Activated CD8-positive, alpha-beta T cell treated with anti-CD3 and anti-CD28 coated beads, Interleukin-2, amount 10 ng/mL, durations not matched to agents 7 days and 5 days (primary cell): ENCODE data around the gene MTM1. TPM values are rescaled to one million over a fixed set of nuclear protein-coding genes. Genes with fewer than 3 reads are reported as not detected.
A peak's percentile ranks its signal among the peaks of the same experiment; 100 is the strongest.

Experiments
- ATAC-seq: fragments of 150-1000 bp; cut with Tn5 transposase; one replicate; pipeline ENCODE4 v1.10.0; 2021; ENCODE audit warnings: moderate library complexity
- CTCF ChIA-PET: fragments of 350-600 bp; sonication (Branson Sonifier 250); formaldehyde crosslinking; loops from one replicate; lab custom pipeline; 2021; ENCODE audit warnings: antibody characterized with exemption; lab: Charles Lee
- POLR2A ChIA-PET: fragments of 350-600 bp; sonication (Branson Sonifier 250); formaldehyde crosslinking; loops from one replicate; lab custom pipeline; 2021; ENCODE audit warnings: antibody characterized with exemption; lab: Charles Lee
- DNase-seq: peaks from one replicate; pipeline ENCODE4 v3.0.0-alpha.2; 2020
- H3K27ac Mint-ChIP-seq: one replicate; pipeline ENCODE4 v1.8.0; 2021; ENCODE audit warnings: mild to moderate bottlenecking, mixed read lengths
- H3K27me3 Mint-ChIP-seq: one replicate; pipeline ENCODE4 v1.8.0; 2021; ENCODE audit warnings: low read depth, mixed read lengths
- H3K36me3 Mint-ChIP-seq: one replicate; pipeline ENCODE4 v1.8.0; 2021; ENCODE audit warnings: low read depth, mixed read lengths
- H3K4me1 Mint-ChIP-seq: one replicate; pipeline ENCODE4 v1.8.0; 2021; ENCODE audit warnings: low read depth, mixed read lengths
- H3K4me3 Mint-ChIP-seq: one replicate; pipeline ENCODE4 v1.8.0; 2021; ENCODE audit warnings: mild to moderate bottlenecking, mixed read lengths
- H3K9me3 Mint-ChIP-seq: one replicate; pipeline ENCODE4 v1.8.0; 2022; ENCODE audit warnings: mixed read lengths; ENCODE audit not compliant: insufficient read depth
- total RNA-seq, 2 experiments: library from RNA; stranded (reverse); gene quantifications; one replicate each; pipeline ENCODE4 v1.2.3, GENCODE V29; 2021

The MTM1 gene
- total RNA-seq, 2 experiments from 2014 or later: 28.7 to 34.8 TPM

DNA sequence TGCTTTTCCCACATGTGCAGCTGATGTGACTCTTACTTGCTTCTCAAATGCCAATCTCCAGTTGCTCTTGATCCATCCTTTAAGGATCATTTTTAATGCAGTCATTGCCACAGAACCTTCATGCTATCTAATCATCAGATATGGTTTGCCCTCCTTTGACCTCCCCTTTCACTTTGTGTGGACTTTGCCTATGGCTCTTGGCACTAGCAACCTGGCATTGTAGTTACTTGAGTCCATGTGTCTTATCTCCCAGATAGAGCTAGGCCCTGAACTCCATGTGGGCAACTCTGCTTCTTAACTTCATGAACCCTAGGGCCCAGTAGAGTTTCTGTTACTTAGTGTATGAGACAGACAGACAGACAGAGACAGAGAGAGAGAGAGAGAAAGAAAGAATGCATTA lies 41.6 kb downstream of the MTM1 start:
- Mint-ChIP-seq H3K27ac (no peak overlapping the region), H3K4me1 (peaks cover 3% of the 10 kb centered on the region), H3K27me3 (no peaks in the 10 kb centered on the region), H3K4me3 (no peak overlapping the region), H3K9me3 (no peaks in the 10 kb centered on the region), H3K36me3 (peaks cover 36% of the 10 kb centered on the region)
- DNase-seq: no peak
- ATAC-seq: no peak
- ChIA-PET CTCF (no interaction called here), POLR2A (no interaction called here)

DNA sequence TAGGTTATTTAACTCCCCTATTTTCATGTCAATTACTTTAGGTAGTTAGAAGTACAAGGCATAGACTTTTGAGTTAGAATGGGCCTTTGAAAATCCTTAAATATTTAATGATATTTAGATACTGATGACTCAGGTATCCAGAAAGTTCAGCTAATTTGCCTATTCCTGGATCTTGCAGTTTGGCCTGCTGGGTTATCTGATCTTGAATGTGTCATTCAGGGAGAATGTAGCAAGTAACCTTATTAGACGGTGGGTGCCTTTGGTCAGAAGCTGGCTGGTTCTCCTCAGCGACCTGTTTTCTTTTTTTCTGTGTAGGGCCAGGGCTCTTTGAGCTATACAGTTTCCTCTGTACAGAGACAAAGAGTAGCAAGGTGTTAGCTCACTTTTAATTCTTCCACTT lies 42.0 kb downstream of the MTM1 start:
- Mint-ChIP-seq H3K4me3 (no peak overlapping the region), H3K36me3 (peaks cover 40% of the 10 kb centered on the region), H3K27ac (no peak overlapping the region), H3K9me3 (no peaks in the 10 kb centered on the region), H3K27me3 (no peaks in the 10 kb centered on the region), H3K4me1 (peaks cover 3% of the 10 kb centered on the region)
- ChIA-PET CTCF (no interaction called here), POLR2A (no interaction called here)
- no peak for DNase-seq
- no peak for ATAC-seq

DNA sequence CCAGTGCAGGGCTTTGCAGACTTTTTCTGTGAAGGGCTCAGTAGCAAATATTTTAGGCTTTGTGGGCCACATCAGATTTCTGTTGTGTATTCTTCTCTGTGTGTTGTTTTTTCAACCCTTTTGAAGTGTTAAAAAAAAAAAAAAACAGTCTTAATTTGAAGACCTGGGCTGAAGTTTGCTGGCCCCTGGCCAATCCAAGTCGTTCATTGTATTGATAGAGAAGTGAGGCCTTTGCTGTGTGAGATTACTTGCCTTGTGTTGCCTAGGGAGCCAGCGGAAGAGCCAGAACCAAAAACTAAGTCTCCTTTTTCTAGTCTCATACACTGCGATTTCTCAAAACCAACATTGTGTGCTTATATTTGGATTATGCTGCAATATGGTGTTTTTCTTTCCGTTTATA lies 46.9 kb downstream of the MTM1 start:
- POLR2A ChIA-PET: no interaction called here
- no peak overlapping the region for H3K4me3 Mint-ChIP-seq
- DNase-seq (no peak), ATAC-seq (no peak)
- H3K36me3 Mint-ChIP-seq: peaks cover 43% of the 10 kb centered on the region
- H3K9me3 Mint-ChIP-seq: no peaks in the 10 kb centered on the region
- H3K27ac Mint-ChIP-seq: no peak overlapping the region
- CTCF ChIA-PET: no interaction called here
- H3K4me1 Mint-ChIP-seq: no peaks in the 10 kb centered on the region
- no peaks in the 10 kb centered on the region for H3K27me3 Mint-ChIP-seq

DNA sequence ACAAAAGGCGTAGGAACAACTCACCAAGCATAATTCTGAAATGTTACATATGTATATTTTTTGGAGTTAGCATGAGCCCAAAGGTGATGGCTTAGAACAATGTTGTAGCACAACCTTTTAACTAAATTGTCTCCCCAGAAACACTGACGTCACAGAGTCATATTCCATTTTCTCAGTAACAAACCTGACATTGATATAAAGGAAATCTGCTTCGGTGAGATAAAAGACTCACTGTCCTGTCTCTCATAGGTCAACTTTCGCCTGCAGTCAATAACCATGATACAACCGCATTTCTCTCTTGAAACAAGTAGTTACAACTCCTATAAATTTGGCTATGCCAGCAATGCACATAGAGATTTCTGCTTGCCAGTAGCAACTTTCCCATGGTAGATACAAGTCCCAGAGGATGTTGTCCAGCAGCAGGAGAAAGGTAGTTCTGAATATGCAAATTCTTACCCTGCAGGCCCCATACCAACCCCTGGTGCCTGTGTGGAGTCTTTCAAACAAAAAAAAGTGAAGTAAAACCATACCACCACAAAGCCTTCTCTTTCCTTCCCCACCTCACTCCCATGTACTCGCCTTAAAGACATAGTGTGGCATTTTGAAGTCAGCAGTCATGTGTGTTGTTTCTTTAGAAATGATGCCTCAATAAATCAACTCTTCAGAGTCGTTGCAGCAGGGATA lies 47.9 kb downstream of the MTM1 start:
- Mint-ChIP-seq H3K4me1 (no peaks in the 10 kb centered on the region), H3K4me3 (no peak overlapping the region), H3K27me3 (no peaks in the 10 kb centered on the region), H3K9me3 (no peaks in the 10 kb centered on the region), H3K36me3 (peaks cover 49% of the 10 kb centered on the region), H3K27ac (no peak overlapping the region)
- POLR2A ChIA-PET: no interaction called here
- no peak for DNase-seq
- CTCF ChIA-PET: no interaction called here
- ATAC-seq: no peak

DNA sequence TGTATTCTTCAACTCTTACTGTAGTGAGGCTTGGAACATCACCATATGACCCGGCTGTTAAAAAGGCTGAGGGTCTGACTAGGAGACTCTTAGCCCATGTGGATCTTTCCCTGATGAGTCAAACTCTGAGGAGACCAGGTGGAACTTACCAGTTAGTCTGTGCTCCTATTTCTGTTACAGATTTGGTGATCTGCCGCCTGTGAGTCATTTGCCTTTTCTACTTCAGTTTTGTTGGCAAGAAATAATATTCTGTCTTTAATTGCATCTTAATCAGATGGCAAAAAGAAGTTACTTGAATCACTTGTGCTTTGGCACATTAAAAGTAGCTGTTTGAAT lies 48.4 kb downstream of the MTM1 start:
- ATAC-seq (no peak), DNase-seq (no peak)
- ChIA-PET POLR2A (no interaction called here), CTCF (no interaction called here)
- no peaks in the 10 kb centered on the region for H3K4me1 Mint-ChIP-seq
- no peak overlapping the region for H3K4me3 Mint-ChIP-seq
- H3K27me3 Mint-ChIP-seq: no peaks in the 10 kb centered on the region
- H3K9me3 Mint-ChIP-seq: no peaks in the 10 kb centered on the region
- no peak overlapping the region for H3K27ac Mint-ChIP-seq
- H3K36me3 Mint-ChIP-seq: peaks cover 54% of the 10 kb centered on the region

DNA sequence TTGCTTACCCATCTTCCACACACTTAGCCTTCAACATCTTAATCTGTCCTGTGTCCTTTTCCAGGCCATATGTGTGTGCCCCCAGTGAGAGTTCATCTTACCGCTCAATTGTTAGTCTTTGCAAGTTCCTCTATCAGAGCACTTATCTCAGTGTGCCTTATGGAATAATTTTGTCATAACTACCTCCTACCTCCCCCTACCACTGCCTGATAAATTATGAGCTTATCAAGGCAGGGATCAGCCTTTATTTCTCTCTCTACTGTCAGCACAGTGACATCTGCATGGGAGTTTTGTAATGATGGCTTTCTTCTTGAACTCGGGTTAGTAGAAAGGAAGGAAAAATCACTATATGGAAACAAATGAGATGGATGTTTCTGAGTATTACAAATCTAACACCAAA lies 53.2 kb downstream of the MTM1 start:
- ATAC-seq: no peak
- H3K27me3 Mint-ChIP-seq: no peaks in the 10 kb centered on the region
- peaks cover 11% of the 10 kb centered on the region for H3K4me1 Mint-ChIP-seq
- no peak overlapping the region for H3K27ac Mint-ChIP-seq
- H3K36me3 Mint-ChIP-seq: peaks cover 52% of the 10 kb centered on the region
- H3K4me3 Mint-ChIP-seq: no peak overlapping the region
- CTCF ChIA-PET: interaction anchor here (1.5 kb wide), 1 partner anchor 77 kb away, joined by 3 read pairs; no protein-coding TSS in a partner anchor
- DNase-seq: no peak
- POLR2A ChIA-PET: no interaction called here
- H3K9me3 Mint-ChIP-seq: no peaks in the 10 kb centered on the region

DNA sequence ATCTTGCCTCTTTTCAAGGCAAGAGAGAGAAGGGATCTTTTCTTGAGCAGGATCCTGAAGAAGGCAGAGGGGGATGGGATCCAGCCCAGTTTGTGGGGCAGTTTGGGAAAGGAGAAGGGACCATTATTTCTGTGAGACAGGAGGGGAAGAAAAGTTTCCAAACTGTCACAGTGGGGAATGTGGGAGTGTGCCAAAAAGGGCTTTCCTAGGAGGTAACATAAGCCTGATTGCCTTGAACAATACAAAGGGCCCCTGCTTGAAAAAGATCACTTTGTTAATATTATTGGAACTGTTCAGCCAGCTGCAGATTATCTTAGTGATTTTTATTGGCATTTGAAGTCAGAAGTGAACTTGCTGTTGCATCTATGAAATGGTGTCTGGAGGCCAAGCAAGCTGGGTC lies 55.2 kb downstream of the MTM1 start:
- H3K36me3 Mint-ChIP-seq: peaks cover 55% of the 10 kb centered on the region
- no peaks in the 10 kb centered on the region for H3K9me3 Mint-ChIP-seq
- ChIA-PET CTCF (no interaction called here), POLR2A (no interaction called here)
- peaks cover 13% of the 10 kb centered on the region for H3K4me1 Mint-ChIP-seq
- ATAC-seq: no peak
- no peak overlapping the region for H3K27ac Mint-ChIP-seq
- H3K27me3 Mint-ChIP-seq: no peaks in the 10 kb centered on the region
- DNase-seq: no peak
- no peak overlapping the region for H3K4me3 Mint-ChIP-seq

DNA sequence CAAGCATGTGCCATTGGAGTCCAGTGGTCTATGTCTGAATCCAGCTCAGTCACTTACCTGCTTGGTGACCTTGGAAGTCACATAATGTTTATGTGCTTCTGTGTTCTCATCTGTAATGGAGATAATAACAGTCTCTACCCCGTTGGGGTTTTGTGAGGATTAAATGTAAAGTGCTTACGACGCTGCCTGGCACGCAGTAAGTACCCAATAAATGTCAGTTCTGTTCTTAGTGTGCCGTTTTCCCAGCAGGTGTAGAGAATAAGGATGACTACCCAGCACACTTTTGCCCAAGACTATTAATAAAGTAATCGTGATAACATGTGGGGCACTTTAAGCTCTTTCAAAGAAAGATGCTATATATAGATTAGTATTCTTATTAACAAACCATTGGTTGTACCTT lies 56.7 kb downstream of the MTM1 start:
- ATAC-seq: no peak
- POLR2A ChIA-PET: no interaction called here
- Mint-ChIP-seq H3K9me3 (no peaks in the 10 kb centered on the region), H3K36me3 (peaks cover 57% of the 10 kb centered on the region), H3K27ac (no peak overlapping the region), H3K4me3 (no peak overlapping the region), H3K27me3 (no peaks in the 10 kb centered on the region), H3K4me1 (peaks cover 13% of the 10 kb centered on the region)
- no peak for DNase-seq
- CTCF ChIA-PET: no interaction called here

DNA sequence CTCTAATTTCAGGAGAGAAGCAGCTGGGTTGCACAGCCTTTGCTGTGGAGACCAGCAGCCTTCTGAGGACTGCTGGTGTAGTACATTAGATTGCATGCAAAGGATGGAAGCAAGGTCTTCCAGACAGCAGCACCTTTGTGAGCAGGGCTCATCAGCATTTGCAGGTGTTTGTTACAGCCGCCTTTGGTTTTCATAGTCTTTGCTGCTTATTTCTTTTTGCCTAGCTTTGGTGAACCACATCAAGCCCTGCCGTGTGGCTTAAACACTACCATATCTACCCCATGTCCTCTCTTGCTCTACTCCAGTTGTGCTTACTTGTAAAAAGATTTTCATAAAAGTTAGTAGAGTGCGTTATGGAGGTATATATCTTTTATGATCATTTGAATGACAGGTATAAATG lies 57.5 kb downstream of the MTM1 start:
- no peaks in the 10 kb centered on the region for H3K27me3 Mint-ChIP-seq
- no peak overlapping the region for H3K4me3 Mint-ChIP-seq
- no peak for DNase-seq
- ChIA-PET POLR2A (no interaction called here), CTCF (no interaction called here)
- no peaks in the 10 kb centered on the region for H3K9me3 Mint-ChIP-seq
- peaks cover 13% of the 10 kb centered on the region for H3K4me1 Mint-ChIP-seq
- H3K36me3 Mint-ChIP-seq: peaks cover 57% of the 10 kb centered on the region
- no peak for ATAC-seq
- H3K27ac Mint-ChIP-seq: no peak overlapping the region

DNA sequence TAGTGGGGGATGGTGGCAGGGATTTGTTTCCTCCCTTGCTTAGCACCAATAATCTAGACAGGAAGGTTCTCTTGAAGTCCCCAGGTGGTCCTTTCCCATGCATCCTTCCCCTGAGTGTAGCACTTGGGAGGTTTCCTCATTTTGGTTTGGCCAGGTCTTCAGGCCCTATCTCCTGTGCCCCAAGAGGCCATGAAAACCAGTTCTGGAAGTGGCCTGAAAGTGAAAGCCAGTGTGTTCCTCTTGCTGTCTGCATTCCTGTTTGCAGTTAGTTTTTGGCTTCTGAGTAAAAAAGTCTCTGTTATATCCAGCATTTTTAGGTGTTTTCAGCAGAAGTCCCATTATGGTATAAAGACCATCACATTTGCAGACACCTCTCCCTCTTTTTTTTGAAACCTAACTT lies 59.5 kb downstream of the MTM1 start:
- H3K9me3 Mint-ChIP-seq: no peaks in the 10 kb centered on the region
- H3K27ac Mint-ChIP-seq: peak overlapping the region; percentile 45
- ChIA-PET CTCF (no interaction called here), POLR2A (no interaction called here)
- peaks cover 7% of the 10 kb centered on the region for H3K4me1 Mint-ChIP-seq
- H3K4me3 Mint-ChIP-seq: no peak overlapping the region
- no peak for ATAC-seq
- H3K27me3 Mint-ChIP-seq: no peaks in the 10 kb centered on the region
- DNase-seq: no peak
- H3K36me3 Mint-ChIP-seq: peaks cover 51% of the 10 kb centered on the region

DNA sequence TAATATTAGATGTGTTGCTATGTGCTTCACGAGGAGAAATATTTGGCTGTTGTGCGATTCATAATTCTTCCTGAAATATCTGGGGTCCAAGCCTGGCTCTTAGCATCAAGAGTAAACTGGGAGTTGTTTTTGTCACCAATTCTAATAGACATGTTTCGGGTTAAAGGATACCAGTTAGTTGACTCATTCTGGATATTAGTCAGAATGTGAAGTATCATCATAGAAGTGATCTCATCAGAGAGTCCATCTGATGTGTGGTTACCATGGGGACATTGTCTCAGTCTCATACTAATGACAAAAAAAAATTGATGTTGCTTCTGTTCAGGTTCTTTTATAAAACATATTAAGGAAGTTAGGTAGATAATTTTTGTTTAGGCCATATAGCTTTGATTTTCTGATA lies 67.5 kb downstream of the MTM1 start:
- ATAC-seq (peak; percentile 49), DNase-seq (no peak)
- Mint-ChIP-seq H3K9me3 (no peaks in the 10 kb centered on the region), H3K36me3 (peaks cover 33% of the 10 kb centered on the region), H3K27me3 (no peaks in the 10 kb centered on the region), H3K4me3 (no peak overlapping the region), H3K4me1 (peaks cover 6% of the 10 kb centered on the region), H3K27ac (no peak overlapping the region)
- CTCF ChIA-PET: interaction anchor here (1.0 to 1.6 kb wide), 3 partner anchors 10 to 271 kb away, joined by 3 to 8 read pairs (median 4); no protein-coding TSS in a partner anchor
- POLR2A ChIA-PET: no interaction called here

DNA sequence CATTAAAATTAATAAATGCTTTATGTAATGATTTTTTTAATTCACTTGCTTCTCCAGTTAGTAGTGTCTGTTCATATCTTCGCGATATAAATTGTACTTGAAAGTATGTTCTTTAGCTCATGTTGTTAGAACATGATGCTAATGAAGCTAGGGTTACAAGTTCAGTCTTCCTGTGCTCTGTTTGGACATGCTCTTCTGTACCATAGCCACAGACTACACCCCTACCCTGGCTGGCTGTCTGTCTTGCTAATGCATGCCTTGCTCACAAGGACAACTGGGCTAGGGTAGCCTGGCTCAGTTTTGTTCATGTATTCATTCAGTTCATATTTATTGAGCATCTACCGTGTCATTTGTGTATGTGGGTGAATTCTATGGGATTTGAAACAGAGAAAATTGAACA lies 74.0 kb downstream of the MTM1 start:
- Mint-ChIP-seq H3K36me3 (peaks cover 31% of the 10 kb centered on the region), H3K27ac (no peak overlapping the region), H3K9me3 (no peaks in the 10 kb centered on the region), H3K4me1 (peaks cover 2% of the 10 kb centered on the region), H3K27me3 (no peaks in the 10 kb centered on the region), H3K4me3 (no peak overlapping the region)
- CTCF ChIA-PET: no interaction called here
- no peak for ATAC-seq
- POLR2A ChIA-PET: no interaction called here
- no peak for DNase-seq

DNA sequence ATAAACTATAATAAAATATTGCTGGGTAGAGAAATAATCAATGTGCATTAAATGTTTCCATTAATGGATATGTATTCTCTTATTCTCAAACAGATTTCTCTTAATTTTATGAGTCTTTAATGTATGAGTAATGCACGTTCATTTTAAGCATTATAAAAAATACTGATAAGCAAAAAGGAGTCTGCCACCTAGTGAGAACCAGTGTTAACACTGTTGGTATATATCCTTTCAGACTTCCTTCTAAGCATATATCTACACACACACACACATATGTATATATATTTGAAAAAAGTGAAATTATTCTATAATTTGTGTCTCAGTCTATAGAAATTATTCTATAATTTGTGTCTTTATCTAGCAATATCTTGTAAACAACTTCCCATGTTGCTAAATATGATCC lies 74.8 kb downstream of the MTM1 start:
- no peak overlapping the region for H3K4me3 Mint-ChIP-seq
- H3K4me1 Mint-ChIP-seq: peaks cover 2% of the 10 kb centered on the region
- H3K27ac Mint-ChIP-seq: no peak overlapping the region
- CTCF ChIA-PET: no interaction called here
- no peaks in the 10 kb centered on the region for H3K9me3 Mint-ChIP-seq
- DNase-seq (no peak), ATAC-seq (no peak)
- POLR2A ChIA-PET: no interaction called here
- no peaks in the 10 kb centered on the region for H3K27me3 Mint-ChIP-seq
- peaks cover 29% of the 10 kb centered on the region for H3K36me3 Mint-ChIP-seq
